WTC11 (cell line): Measurements from ENCODE around the gene GFOD1. TPM values are rescaled to one million over a fixed set of nuclear protein-coding genes. Genes with fewer than 3 reads are reported as not detected.

ENCODE experiments used
- ATAC-seq: fragments of 200-7000 bp; cut with Tn5 transposase; 2 replicates; pipeline ENCODE4 v1.10.0; 2021; ENCODE audit warnings: mild to moderate bottlenecking, moderate library complexity
- CTCF ChIA-PET: fragments of 300-600 bp; sonication (Branson Sonifier 250); formaldehyde crosslinking; loops from one replicate; lab custom pipeline; 2021; ENCODE audit warnings: antibody characterized with exemption; lab: Charles Lee
- POLR2A ChIA-PET: fragments of 350-600 bp; sonication (Branson Sonifier 250); formaldehyde crosslinking; loops from one replicate; lab custom pipeline; 2021; ENCODE audit warnings: antibody characterized with exemption; lab: Charles Lee
- DNase-seq: peaks from one replicate; pipeline ENCODE4 v3.0.0; 2021; ENCODE audit warnings: low spot score
- H3K27ac Mint-ChIP-seq: 2 replicates; pipeline ENCODE4 v1.8.0; 2021; ENCODE audit warnings: mixed read lengths
- H3K27me3 Mint-ChIP-seq: 2 replicates; pipeline ENCODE4 v1.8.0; 2021; ENCODE audit warnings: low read depth, mild to moderate bottlenecking, moderate library complexity, mixed read lengths
- H3K36me3 Mint-ChIP-seq: 2 replicates; pipeline ENCODE4 v1.8.0; 2021; ENCODE audit warnings: mixed read lengths
- H3K4me1 Mint-ChIP-seq: 2 replicates; pipeline ENCODE4 v1.8.0; 2022; ENCODE audit warnings: mixed read lengths
- H3K4me3 Mint-ChIP-seq: 2 replicates; pipeline ENCODE4 v1.8.0; 2021; ENCODE audit warnings: mild to moderate bottlenecking, moderate library complexity, mixed read lengths
- H3K9me3 Mint-ChIP-seq: 2 replicates; pipeline ENCODE4 v1.8.0; 2021; ENCODE audit warnings: mixed read lengths
- ARID4B ChIP-seq: sonication (generic); formaldehyde crosslinking; IDR thresholded peaks from 2 replicates; pipeline ENCODE4 v1.8.0; 2023; ENCODE audit warnings: missing genetic modification reagents, mild to moderate bottlenecking, borderline replicate concordance
- ATF2 ChIP-seq: sonication (generic); formaldehyde crosslinking; IDR thresholded peaks from 2 replicates; pipeline ENCODE4 v1.8.1; 2022; ENCODE audit warnings: low read depth, missing genetic modification reagents, borderline replicate concordance
- ELF4 ChIP-seq: sonication (generic); formaldehyde crosslinking; IDR thresholded peaks from 2 replicates; pipeline ENCODE4 v1.8.1; 2022; ENCODE audit warnings: low read depth, mild to moderate bottlenecking, moderate library complexity, missing genetic modification reagents
- GABPB1 ChIP-seq: sonication (generic); formaldehyde crosslinking; IDR thresholded peaks from 2 replicates; pipeline ENCODE4 v1.8.1; 2023; ENCODE audit warnings: mild to moderate bottlenecking, missing genetic modification reagents
- IRF1 ChIP-seq: sonication (generic); formaldehyde crosslinking; IDR thresholded peaks from 2 replicates; pipeline ENCODE4 v1.8.0; 2023; ENCODE audit warnings: missing genetic modification reagents
- JAZF1 ChIP-seq: fragments of 250-450 bp; sonication (Bioruptor Pico); IDR thresholded peaks from 2 replicates; pipeline ENCODE4 v1.9.0; 2021; ENCODE audit warnings: moderate library complexity, mild to moderate bottlenecking, inconsistent platforms
- ZNF121 ChIP-seq: sonication (generic); formaldehyde crosslinking; IDR thresholded peaks from 2 replicates; pipeline ENCODE4 v1.8.0; 2023; ENCODE audit warnings: missing genetic modification reagents
- ZNF281 ChIP-seq: sonication (generic); formaldehyde crosslinking; IDR thresholded peaks from 2 replicates; pipeline ENCODE4 v1.8.0; 2023; ENCODE audit warnings: mild to moderate bottlenecking, missing genetic modification reagents
- ZNF425 ChIP-seq: fragments of 250-450 bp; sonication (Bioruptor Pico); conservative IDR thresholded peaks from 2 replicates; pipeline ENCODE4 v1.9.0; 2021; ENCODE audit warnings: mild to moderate bottlenecking
- total RNA-seq: library from RNA; stranded (reverse); gene quantifications from 3 replicates; pipeline ENCODE4 v1.2.3, GENCODE V29; 2021

The GFOD1 gene
- total RNA-seq, 1 experiment from 2014 or later = 8.5 TPM

GRCh38 chr6:13427316-13427715, 60.1 kb downstream of the GFOD1 start (continued):
- TF ChIP-seq ZNF425 (CRISPR knock-in tag) (no peak), GABPB1 (no peak), JAZF1 (CRISPR knock-in tag) (no peak), ATF2 (CRISPR knock-in tag) (no peak)
- TF ChIP-seq, all 79 proteins: peak for 0

GRCh38 chr6:13425943-13426931, 61.2 kb downstream of the GFOD1 start:
- CTCF ChIA-PET = interaction anchor here (0.6 to 1.5 kb wide), 4 partner anchors 14 to 149 kb away, joined by 3 to 7 read pairs (median 4); partner anchors contain the start of gene SIRT5
- Mint-ChIP-seq H3K27ac (0 out of 2 replicates have a peak overlapping the region, but pooled peaks have one; percentile 69), H3K27me3 (no peaks in the 10 kb centered on the region), H3K4me3 (no peak overlapping the region), H3K36me3 (no peaks in the 10 kb centered on the region), H3K4me1 (peaks cover 80% of the 10 kb centered on the region), H3K9me3 (no peaks in the 10 kb centered on the region)
- TF ChIP-seq ZNF281 (CRISPR knock-in tag) (no peak), ELF4 (no peak), ZNF121 (0 out of 2 replicates have a peak, but pooled peaks have one; percentile 4)
- POLR2A ChIA-PET = interaction anchor here (0.6 kb wide), 1 partner anchor 70 kb away, joined by 3 read pairs; no protein-coding TSS in a partner anchor
- ATAC-seq = no peak
- no peak for DNase-seq

- H3K27ac Mint-ChIP-seq = peak overlapping the region; percentile 69; the same call in 1 of the 2 replicates
- TF ChIP-seq ARID4B (CRISPR knock-in tag) (no peak), IRF1 (CRISPR knock-in tag) (no peak)
- ChIA-PET CTCF (interaction anchor here (0.6 to 1.5 kb wide), 5 partner anchors 13 to 921 kb away, joined by 3 to 7 read pairs (median 3); partner anchors contain the start of gene SIRT5), POLR2A (no interaction called here)
- ATAC-seq (no peak), DNase-seq (no peak)
- no peaks in the 10 kb centered on the region for H3K9me3 Mint-ChIP-seq
- peaks cover 85% of the 10 kb centered on the region for H3K4me1 Mint-ChIP-seq
- no peak overlapping the region for H3K4me3 Mint-ChIP-seq
- no peaks in the 10 kb centered on the region for H3K36me3 Mint-ChIP-seq
- H3K27me3 Mint-ChIP-seq = no peaks in the 10 kb centered on the region
Observed at GRCh38 chr6:13425270-13425873, 62.0 kb downstream of the GFOD1 start.
